ENCODE data around the gene NHSL2.

Gene NHSL2

GRCh38 chrX:72016881-72017783, 106.5 kb downstream of the NHSL2 start:
- Histone ChIP-seq H3K9ac (no peak overlapping the region), H3K79me2 (ENCODE audit: insufficient read depth, low read depth) (no peaks in the 10 kb centered on the region), H3K27ac (no peak overlapping the region), H4K20me1 (ENCODE audit: insufficient read depth) (no peaks in the 10 kb centered on the region), H3K4me2 (no peak overlapping the region), H3K27me3 (ENCODE audit: insufficient read depth, low read depth) (no peaks in the 10 kb centered on the region), H3K36me3 (ENCODE audit: insufficient read depth) (no peaks in the 10 kb centered on the region), H3K4me1 (ENCODE audit: low read depth, poor library complexity, severe bottlenecking) (peaks cover 4% of the 10 kb centered on the region), H3K4me3 (IDR thresholded peaks at IDR 0.05; ENCODE audit: insufficient read depth, low read depth, low read length) (no peak overlapping the region), H2AFZ (ENCODE audit: low read depth) (no peak overlapping the region)
- TF ChIP-seq, protein P1, sequence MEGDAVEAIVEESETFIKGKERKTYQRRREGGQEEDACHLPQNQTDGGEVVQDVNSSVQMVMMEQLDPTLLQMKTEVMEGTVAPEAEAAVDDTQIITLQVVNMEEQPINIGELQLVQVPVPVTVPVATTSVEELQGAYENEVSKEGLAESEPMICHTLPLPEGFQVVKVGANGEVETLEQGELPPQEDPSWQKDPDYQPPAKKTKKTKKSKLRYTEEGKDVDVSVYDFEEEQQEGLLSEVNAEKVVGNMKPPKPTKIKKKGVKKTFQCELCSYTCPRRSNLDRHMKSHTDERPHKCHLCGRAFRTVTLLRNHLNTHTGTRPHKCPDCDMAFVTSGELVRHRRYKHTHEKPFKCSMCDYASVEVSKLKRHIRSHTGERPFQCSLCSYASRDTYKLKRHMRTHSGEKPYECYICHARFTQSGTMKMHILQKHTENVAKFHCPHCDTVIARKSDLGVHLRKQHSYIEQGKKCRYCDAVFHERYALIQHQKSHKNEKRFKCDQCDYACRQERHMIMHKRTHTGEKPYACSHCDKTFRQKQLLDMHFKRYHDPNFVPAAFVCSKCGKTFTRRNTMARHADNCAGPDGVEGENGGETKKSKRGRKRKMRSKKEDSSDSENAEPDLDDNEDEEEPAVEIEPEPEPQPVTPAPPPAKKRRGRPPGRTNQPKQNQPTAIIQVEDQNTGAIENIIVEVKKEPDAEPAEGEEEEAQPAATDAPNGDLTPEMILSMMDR (conservative IDR thresholded peaks at IDR 0.05; ENCODE audit: low read depth, low read length) = no peak

DNA sequence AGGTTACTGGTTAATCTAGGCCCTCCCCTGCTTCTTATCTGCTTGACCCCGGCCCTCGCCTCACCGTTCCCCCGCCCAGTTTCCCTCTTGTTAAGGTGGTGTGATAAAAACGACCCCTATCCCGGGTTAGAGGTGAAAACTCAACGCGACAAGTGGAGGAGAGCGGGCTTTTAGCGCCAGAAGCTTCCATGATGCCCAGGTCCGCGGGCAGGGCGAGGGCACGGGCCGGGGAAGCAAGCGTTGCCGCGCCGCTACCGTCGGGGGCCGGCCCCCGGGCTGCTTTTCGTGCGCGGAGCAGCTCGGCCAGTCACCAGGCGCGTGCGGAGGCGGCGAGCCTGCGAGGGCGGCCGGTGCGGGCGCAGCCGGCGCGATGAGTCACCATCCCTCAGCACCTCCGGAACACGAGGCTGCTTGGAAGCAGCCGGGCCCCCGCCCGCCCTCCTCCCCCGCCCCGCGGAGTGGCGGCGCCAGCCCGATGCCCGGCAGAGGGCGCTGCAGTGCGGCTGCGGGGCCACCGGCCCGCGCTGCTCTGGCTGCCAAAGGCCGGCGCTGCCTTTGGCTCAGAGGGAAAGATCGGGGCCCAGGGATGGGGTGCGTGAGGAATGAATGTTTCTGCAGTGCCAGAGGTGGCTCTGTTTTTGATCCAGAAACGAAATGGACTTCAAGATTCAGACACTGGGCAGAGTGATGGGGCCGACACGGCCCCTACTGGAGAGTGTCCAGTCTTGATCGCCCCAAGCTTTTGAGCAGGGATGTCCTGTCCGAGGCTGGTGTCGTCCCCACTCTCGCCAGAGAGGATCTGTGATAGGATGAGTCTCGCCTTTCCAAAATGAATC, 107.8 kb downstream of the NHSL2 start:
- Histone ChIP-seq H2AFZ (ENCODE audit: low read depth) (peak overlapping the region; percentile 45), H4K20me1 (ENCODE audit: insufficient read depth) (no peaks in the 10 kb centered on the region), H3K79me2 (ENCODE audit: insufficient read depth, low read depth) (no peaks in the 10 kb centered on the region), H3K9ac (no peak overlapping the region), H3K27ac (no peak overlapping the region), H3K4me3 (IDR thresholded peaks at IDR 0.05; ENCODE audit: insufficient read depth, low read depth, low read length) (no peak overlapping the region), H3K36me3 (ENCODE audit: insufficient read depth) (no peaks in the 10 kb centered on the region), H3K4me2 (peak overlapping the region; percentile 10; the same call in 1 of the 2 replicates), H3K27me3 (ENCODE audit: insufficient read depth, low read depth) (no peaks in the 10 kb centered on the region), H3K4me1 (ENCODE audit: low read depth, poor library complexity, severe bottlenecking) (peaks cover 4% of the 10 kb centered on the region)
- TF ChIP-seq, protein P1 (conservative IDR thresholded peaks at IDR 0.05; ENCODE audit: low read depth, low read length) = peak; percentile 56; the same call in 1 of the 2 replicates

DNA sequence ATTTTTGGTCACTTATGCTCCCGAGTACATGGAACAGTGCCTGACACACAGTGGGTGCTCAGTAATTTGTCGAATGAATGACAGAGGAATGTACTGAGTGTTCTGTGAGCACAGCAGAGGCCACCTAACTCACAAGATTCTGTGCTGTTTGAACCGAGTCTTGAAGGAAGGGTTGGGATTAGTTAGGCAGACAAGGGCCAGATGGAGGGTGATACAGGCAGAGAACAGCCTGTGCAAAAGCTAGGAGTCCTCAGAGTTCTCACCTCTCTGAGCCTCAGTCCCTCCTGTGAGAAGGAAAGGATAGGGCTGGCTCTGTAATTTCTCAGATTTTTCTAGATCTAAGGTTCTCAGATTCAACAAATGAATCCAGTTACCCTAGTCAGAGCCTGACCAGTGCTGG, 108.8 kb downstream of the NHSL2 start:
- Histone ChIP-seq H2AFZ (ENCODE audit: low read depth) (no peak overlapping the region), H3K4me3 (IDR thresholded peaks at IDR 0.05; ENCODE audit: insufficient read depth, low read depth, low read length) (no peak overlapping the region), H3K79me2 (ENCODE audit: insufficient read depth, low read depth) (no peaks in the 10 kb centered on the region), H3K27me3 (ENCODE audit: insufficient read depth, low read depth) (no peaks in the 10 kb centered on the region), H3K4me2 (no peak overlapping the region), H3K4me1 (ENCODE audit: low read depth, poor library complexity, severe bottlenecking) (peaks cover 4% of the 10 kb centered on the region), H3K36me3 (ENCODE audit: insufficient read depth) (no peaks in the 10 kb centered on the region), H3K9ac (no peak overlapping the region), H3K27ac (no peak overlapping the region), H4K20me1 (ENCODE audit: insufficient read depth) (no peaks in the 10 kb centered on the region)
- TF ChIP-seq, protein P1 (conservative IDR thresholded peaks at IDR 0.05; ENCODE audit: low read depth, low read length) = no peak

DNA sequence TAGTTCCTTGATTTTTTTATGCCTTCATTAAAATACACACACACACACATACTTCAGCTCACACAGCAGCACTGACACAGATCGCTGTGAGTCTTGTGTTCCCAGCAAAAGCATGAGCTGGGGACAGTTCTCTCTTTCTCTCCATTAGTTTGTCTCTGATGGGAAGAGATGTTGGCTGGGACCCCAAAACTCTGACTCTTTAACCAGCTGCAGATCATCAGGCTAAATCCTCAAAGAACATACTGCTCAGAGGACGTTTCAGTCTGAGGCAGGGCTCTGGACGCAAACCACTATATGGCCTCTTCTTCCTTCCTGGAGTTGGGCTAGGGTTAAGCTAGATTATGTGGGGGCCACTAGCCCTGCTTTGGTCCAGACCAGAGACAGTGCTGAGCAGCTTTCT, 109.6 kb downstream of the NHSL2 start:
- Histone ChIP-seq H3K4me3 (IDR thresholded peaks at IDR 0.05; ENCODE audit: insufficient read depth, low read depth, low read length) (no peak overlapping the region), H3K9ac (no peak overlapping the region), H3K27me3 (ENCODE audit: insufficient read depth, low read depth) (no peaks in the 10 kb centered on the region), H2AFZ (ENCODE audit: low read depth) (no peak overlapping the region), H3K27ac (no peak overlapping the region), H3K4me2 (no peak overlapping the region), H3K36me3 (ENCODE audit: insufficient read depth) (no peaks in the 10 kb centered on the region), H3K4me1 (ENCODE audit: low read depth, poor library complexity, severe bottlenecking) (peaks cover 4% of the 10 kb centered on the region), H3K79me2 (ENCODE audit: insufficient read depth, low read depth) (no peaks in the 10 kb centered on the region), H4K20me1 (ENCODE audit: insufficient read depth) (no peaks in the 10 kb centered on the region)
- TF ChIP-seq, protein P1 (conservative IDR thresholded peaks at IDR 0.05; ENCODE audit: low read depth, low read length) = no peak

Data from KMS-11 (cell line).